Measurements from ENCODE around the gene PPP4R3A.
A peak's percentile ranks its signal among the peaks of the same experiment; 100 is the strongest.
"Not testable (repeated sequence)": the region's sequence is repeated elsewhere in the genome, so short reads cannot be mapped to it uniquely, and the experiment has no call there.

The PPP4R3A gene

DNA sequence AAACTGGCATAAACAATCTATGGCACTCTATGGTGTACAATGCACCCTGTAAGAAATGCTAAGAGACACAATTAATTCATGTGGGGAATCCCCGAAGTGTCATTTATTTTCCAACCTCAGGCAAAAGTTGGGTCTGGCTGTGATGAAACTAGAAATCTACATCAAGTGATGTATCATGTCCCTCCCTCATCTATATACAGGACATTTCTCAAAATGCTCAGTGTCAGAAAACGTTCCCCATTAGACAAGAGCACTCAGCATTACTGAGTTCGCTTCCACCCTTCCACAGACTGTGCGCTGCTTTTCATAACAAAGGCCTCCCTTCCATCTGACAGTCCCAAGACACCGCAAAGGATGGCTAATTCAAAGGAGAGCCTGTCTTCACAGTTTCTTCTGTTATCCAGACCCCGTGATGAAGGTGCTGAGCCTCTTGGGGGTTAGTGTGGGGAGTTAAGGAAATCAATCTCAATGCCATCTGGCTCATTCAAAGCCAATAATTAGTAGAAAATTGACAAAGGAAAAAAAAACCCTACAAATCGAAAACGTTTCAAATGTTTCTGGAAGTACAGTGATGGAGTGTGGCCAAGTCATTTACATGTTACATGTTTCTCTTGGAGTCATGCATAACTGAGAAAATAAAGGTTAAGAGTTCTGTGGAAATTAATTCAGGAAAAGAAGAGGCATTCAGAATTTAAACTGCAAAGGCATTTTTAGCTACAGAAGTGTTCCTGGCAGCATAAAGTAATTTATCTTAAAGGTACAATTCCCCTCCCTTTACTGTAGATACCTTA lies 100.0 kb downstream of the PPP4R3A start:
- peak; percentile 42 for DNase-seq (ENCODE audit: low read depth, low spot score)

GRCh38 chr14:91409240-91409639 lies 100.9 kb downstream of the PPP4R3A start:
- DNase-seq (ENCODE audit: low read depth, low spot score), result not testable (repeated sequence)

Data from astrocyte of the hippocampus (primary cell).